ENCODE data around the gene PIGC.

GRCh38 chr1:172398970-172399755 lies 44.7 kb downstream of the PIGC start:
- TF ChIP-seq POLR2A (IDR thresholded peaks at IDR 0.05; ENCODE audit: low read depth, low read length) = no peak
- TF ChIP-seq TAF1 (IDR thresholded peaks at IDR 0.05; ENCODE audit: low read depth, low read length) = no peak
- no peak for TF ChIP-seq POLR2AphosphoS5 (IDR thresholded peaks at IDR 0.05; ENCODE audit: low read depth, low read length)
- no peak for TF ChIP-seq SPI1 (IDR thresholded peaks at IDR 0.05; ENCODE audit: low read depth, low read length)
- no peak for TF ChIP-seq PAX5 (IDR thresholded peaks at IDR 0.05; ENCODE audit: insufficient read depth, low read length, severe bottlenecking)
- TF ChIP-seq POU2F2 (IDR thresholded peaks at IDR 0.05; ENCODE audit: low read depth, low read length) = no peak
